ENCODE measurements around the gene PNLIPRP2. TPM values are rescaled to one million over a fixed set of nuclear protein-coding genes. Genes with fewer than 3 reads are reported as not detected.

The PNLIPRP2 gene
- total RNA-seq, 1 experiment from 2014 or later: not detected

DNA sequence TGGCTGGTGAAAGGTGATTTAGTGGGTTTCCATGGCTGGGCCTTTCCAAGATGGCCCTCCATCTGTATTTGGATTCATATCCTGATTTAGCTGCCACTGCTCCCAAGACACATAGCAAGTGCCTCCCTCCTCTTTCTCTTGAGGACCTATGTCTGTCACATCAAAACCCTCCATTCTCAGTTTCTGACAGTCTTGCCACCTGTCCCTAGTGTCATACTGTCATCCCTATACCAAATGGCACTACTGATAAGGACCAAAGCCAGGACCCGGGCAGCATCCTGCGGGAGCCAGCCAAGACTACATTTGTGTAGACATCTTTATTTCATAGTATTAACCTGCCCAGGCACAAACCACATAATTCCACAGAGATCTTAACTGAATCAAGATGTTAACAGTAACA is 34.8 kb downstream of the PNLIPRP2 start:
- H3K4me1 Mint-ChIP-seq (ENCODE audit: insufficient read depth, unreplicated experiment): no peaks in the 10 kb centered on the region
- peaks cover 17% of the 10 kb centered on the region for H3K27me3 Mint-ChIP-seq (ENCODE audit: insufficient read depth, unreplicated experiment)
- H3K27ac Mint-ChIP-seq (ENCODE audit: low read depth, unreplicated experiment): no peak overlapping the region
- DNase-seq (ENCODE audit: unreplicated experiment): no peak
- intact Hi-C loops (cut with micrococcal nuclease): no loop called here
- H3K36me3 Mint-ChIP-seq (ENCODE audit: insufficient read depth, unreplicated experiment): no peaks in the 10 kb centered on the region
- no TSS peak for BruUV-seq (replicated peaks)
- POLR2A ChIA-PET: no interaction called here
- no peak overlapping the region for H3K4me3 Mint-ChIP-seq (ENCODE audit: unreplicated experiment)
- H3K9me3 Mint-ChIP-seq (ENCODE audit: unreplicated experiment): no peaks in the 10 kb centered on the region
- CTCF ChIA-PET: no interaction called here
- TF ChIP-seq, protein P1, sequence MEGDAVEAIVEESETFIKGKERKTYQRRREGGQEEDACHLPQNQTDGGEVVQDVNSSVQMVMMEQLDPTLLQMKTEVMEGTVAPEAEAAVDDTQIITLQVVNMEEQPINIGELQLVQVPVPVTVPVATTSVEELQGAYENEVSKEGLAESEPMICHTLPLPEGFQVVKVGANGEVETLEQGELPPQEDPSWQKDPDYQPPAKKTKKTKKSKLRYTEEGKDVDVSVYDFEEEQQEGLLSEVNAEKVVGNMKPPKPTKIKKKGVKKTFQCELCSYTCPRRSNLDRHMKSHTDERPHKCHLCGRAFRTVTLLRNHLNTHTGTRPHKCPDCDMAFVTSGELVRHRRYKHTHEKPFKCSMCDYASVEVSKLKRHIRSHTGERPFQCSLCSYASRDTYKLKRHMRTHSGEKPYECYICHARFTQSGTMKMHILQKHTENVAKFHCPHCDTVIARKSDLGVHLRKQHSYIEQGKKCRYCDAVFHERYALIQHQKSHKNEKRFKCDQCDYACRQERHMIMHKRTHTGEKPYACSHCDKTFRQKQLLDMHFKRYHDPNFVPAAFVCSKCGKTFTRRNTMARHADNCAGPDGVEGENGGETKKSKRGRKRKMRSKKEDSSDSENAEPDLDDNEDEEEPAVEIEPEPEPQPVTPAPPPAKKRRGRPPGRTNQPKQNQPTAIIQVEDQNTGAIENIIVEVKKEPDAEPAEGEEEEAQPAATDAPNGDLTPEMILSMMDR (IDR thresholded peaks at IDR 0.05; ENCODE audit: unreplicated experiment): no peak

- no peak for DNase-seq (ENCODE audit: unreplicated experiment)
- no peaks in the 10 kb centered on the region for H3K36me3 Mint-ChIP-seq (ENCODE audit: insufficient read depth, unreplicated experiment)
- no peak overlapping the region for H3K4me3 Mint-ChIP-seq (ENCODE audit: unreplicated experiment)
- TF ChIP-seq, protein P1 (IDR thresholded peaks at IDR 0.05; ENCODE audit: unreplicated experiment): no peak
- no TSS peak for BruUV-seq (replicated peaks)
- intact Hi-C loops (cut with micrococcal nuclease): no loop called here
- H3K4me1 Mint-ChIP-seq (ENCODE audit: insufficient read depth, unreplicated experiment): no peaks in the 10 kb centered on the region
- no peaks in the 10 kb centered on the region for H3K9me3 Mint-ChIP-seq (ENCODE audit: unreplicated experiment)
- H3K27me3 Mint-ChIP-seq (ENCODE audit: insufficient read depth, unreplicated experiment): peaks cover 13% of the 10 kb centered on the region
- no peak overlapping the region for H3K27ac Mint-ChIP-seq (ENCODE audit: low read depth, unreplicated experiment)
- CTCF ChIA-PET: interaction anchor here (0.5 to 1.3 kb wide), 2 partner anchors 25 to 511 kb away, joined by 3 read pairs; no protein-coding TSS in a partner anchor
- POLR2A ChIA-PET: no interaction called here
These were observed 35.3 kb downstream of the PNLIPRP2 start for GRCh38 chr10:116656044-116656443.

DNA sequence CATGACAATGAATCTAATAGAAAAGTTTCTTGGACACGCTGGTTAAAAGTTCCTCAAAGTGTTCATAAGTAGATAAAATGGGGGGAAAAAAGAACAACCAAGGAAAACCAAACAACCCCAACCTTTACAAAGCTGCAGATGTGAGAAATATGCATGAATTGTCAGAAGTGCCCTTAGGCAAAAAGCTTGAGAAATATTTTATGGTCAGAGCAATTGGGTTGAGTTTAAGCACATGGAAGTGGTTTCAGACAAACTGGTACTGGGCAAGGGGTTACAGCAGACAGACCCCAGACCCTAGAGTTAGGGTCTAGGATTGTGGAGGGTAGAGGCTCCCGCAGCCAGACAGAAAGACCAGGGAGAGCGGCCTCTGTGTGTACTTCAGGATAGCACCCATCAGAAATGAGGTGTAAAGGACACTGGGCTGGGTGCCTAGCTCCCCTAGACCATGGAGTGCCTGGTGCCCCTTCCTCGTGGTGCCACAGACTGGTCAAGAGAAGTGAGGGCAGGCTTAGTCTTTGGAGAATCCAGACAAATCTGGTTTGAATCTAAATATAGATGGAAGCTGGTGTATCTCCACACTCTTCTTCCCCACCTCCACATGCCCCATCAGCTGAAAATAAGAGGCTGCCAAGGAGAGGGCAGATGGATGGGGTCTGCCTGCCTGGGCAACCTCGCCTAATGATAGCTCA is 37.3 kb downstream of the PNLIPRP2 start:
- Mint-ChIP-seq H3K4me1 (ENCODE audit: insufficient read depth, unreplicated experiment) (no peaks in the 10 kb centered on the region), H3K27me3 (ENCODE audit: insufficient read depth, unreplicated experiment) (no peaks in the 10 kb centered on the region), H3K27ac (ENCODE audit: low read depth, unreplicated experiment) (no peak overlapping the region), H3K9me3 (ENCODE audit: unreplicated experiment) (no peaks in the 10 kb centered on the region), H3K36me3 (ENCODE audit: insufficient read depth, unreplicated experiment) (no peaks in the 10 kb centered on the region), H3K4me3 (ENCODE audit: unreplicated experiment) (no peak overlapping the region)
- TF ChIP-seq, protein P1 (IDR thresholded peaks at IDR 0.05; ENCODE audit: unreplicated experiment): no peak
- ChIA-PET POLR2A (interaction anchor here (0.6 kb wide), 1 partner anchor 428 kb away, joined by 6 read pairs; no protein-coding TSS in a partner anchor), CTCF (interaction anchor here (0.9 to 1.1 kb wide), 2 partner anchors 18 to 129 kb away, joined by 3 to 6 read pairs; no protein-coding TSS in a partner anchor)
- no TSS peak for BruUV-seq (replicated peaks)
- intact Hi-C loops (cut with micrococcal nuclease): no loop called here
- no peak for DNase-seq (ENCODE audit: unreplicated experiment)

DNA sequence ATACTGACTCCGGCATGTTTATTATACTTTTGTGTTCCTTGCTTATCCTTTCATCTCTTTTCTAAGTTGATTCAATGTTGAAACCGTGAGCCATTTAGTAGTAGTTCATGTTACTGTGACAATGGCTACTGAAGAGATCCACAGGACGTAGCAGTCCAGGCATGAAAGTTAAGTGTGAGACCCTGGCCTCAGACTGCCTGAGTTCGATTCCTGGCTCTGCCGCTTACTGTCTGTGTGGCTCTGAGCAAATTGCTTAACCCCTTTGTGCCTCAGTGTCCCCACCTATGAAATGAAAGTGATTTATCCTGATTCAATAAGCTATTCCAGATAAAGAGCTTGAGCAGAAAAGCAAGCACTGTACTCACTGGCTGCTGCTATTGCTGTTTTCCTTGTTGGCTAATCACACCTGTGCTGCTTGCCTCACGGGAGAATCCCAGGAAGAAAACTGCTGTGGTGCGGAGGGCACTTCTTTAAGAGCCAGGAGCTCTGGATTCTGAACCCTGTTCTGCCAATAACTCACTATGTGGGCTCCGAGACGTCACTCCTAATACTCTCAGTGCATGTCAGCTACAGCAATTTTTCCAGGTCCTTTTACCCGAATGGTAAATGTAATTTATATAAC is 38.4 kb downstream of the PNLIPRP2 start:
- Mint-ChIP-seq H3K4me1 (ENCODE audit: insufficient read depth, unreplicated experiment) (no peaks in the 10 kb centered on the region), H3K36me3 (ENCODE audit: insufficient read depth, unreplicated experiment) (no peaks in the 10 kb centered on the region), H3K9me3 (ENCODE audit: unreplicated experiment) (no peaks in the 10 kb centered on the region), H3K27me3 (ENCODE audit: insufficient read depth, unreplicated experiment) (no peaks in the 10 kb centered on the region), H3K4me3 (ENCODE audit: unreplicated experiment) (no peak overlapping the region), H3K27ac (ENCODE audit: low read depth, unreplicated experiment) (no peak overlapping the region)
- no TSS peak for BruUV-seq (replicated peaks)
- intact Hi-C loops (cut with micrococcal nuclease): no loop called here
- TF ChIP-seq, protein P1 (IDR thresholded peaks at IDR 0.05; ENCODE audit: unreplicated experiment): no peak
- POLR2A ChIA-PET: no interaction called here
- CTCF ChIA-PET: interaction anchor here (0.9 kb wide), 2 partner anchors 17 to 129 kb away, joined by 3 read pairs; no protein-coding TSS in a partner anchor
- DNase-seq (ENCODE audit: unreplicated experiment): no peak

All from MCF 10A (cell line).